Measurements from ENCODE around the gene PLGRKT. TPM values are rescaled to one million over a fixed set of nuclear protein-coding genes. Genes with fewer than 3 reads are reported as not detected.
"Not testable (repeated sequence)": the region's sequence is repeated elsewhere in the genome, so short reads cannot be mapped to it uniquely, and the experiment has no call there.

The PLGRKT gene
- total RNA-seq, 1 experiment from 2014 or later: 22.0 TPM

DNA sequence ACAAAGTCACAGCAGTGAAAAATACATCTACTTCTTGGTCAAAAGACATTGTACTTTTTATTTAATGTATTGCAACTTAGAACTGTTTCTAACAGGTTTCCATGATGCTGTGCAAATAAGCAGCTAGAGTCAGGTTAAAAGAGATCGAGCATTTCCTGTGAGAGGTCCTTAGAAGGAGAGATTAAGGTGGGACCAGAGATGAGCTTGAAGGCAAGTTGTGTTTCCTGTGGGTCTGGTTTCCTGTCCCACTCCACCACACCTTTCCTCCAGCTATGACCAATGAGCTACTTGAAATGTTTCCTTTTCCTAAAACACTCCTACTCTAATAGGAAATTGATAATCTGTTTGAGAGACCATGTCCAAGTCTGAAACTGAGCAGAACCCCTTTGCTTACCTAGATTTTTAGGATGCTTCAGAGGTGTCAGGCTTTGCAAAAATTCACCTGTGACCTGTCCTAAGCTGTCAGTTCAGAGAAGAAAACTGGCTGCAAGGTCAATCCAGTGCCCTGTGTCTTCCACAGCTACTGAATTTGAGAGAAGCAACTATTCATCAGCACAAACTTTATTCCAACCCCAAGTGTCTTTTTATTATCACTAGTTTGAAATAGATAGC is 85.0 kb downstream of the PLGRKT start:
- no peak overlapping the region for H3K4me3 ChIP-seq
- H3K4me2 ChIP-seq: no peak overlapping the region
- no TSS peak for BruUV-seq (replicated peaks)
- DNase-seq: no peak
- no peaks in the 10 kb centered on the region for H3K36me3 ChIP-seq (ENCODE audit: low read depth)
- ChIA-PET POLR2A (ENCODE audit: unreplicated experiment) (no interaction called here), CTCF (no interaction called here)
- H4K20me1 ChIP-seq (ENCODE audit: insufficient read depth): no peaks in the 10 kb centered on the region
- H3K27me3 ChIP-seq (ENCODE audit: insufficient read depth, low read depth): no peaks in the 10 kb centered on the region
- H3K27ac ChIP-seq: no peak overlapping the region
- H3K9me3 ChIP-seq (ENCODE audit: insufficient read depth, low read depth): no peaks in the 10 kb centered on the region
- H3K79me2 ChIP-seq (ENCODE audit: low read depth): no peaks in the 10 kb centered on the region
- H2AFZ ChIP-seq: no peak overlapping the region
- H3K9me2 ChIP-seq (ENCODE audit: insufficient read depth): no peaks in the 10 kb centered on the region
- H3F3A ChIP-seq (ENCODE audit: insufficient read depth, low read depth): no peaks in the 10 kb centered on the region
- intact Hi-C loops (cut with micrococcal nuclease; ENCODE audit: unreplicated experiment): no loop called here
- TF ChIP-seq, protein P1, sequence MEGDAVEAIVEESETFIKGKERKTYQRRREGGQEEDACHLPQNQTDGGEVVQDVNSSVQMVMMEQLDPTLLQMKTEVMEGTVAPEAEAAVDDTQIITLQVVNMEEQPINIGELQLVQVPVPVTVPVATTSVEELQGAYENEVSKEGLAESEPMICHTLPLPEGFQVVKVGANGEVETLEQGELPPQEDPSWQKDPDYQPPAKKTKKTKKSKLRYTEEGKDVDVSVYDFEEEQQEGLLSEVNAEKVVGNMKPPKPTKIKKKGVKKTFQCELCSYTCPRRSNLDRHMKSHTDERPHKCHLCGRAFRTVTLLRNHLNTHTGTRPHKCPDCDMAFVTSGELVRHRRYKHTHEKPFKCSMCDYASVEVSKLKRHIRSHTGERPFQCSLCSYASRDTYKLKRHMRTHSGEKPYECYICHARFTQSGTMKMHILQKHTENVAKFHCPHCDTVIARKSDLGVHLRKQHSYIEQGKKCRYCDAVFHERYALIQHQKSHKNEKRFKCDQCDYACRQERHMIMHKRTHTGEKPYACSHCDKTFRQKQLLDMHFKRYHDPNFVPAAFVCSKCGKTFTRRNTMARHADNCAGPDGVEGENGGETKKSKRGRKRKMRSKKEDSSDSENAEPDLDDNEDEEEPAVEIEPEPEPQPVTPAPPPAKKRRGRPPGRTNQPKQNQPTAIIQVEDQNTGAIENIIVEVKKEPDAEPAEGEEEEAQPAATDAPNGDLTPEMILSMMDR (conservative IDR thresholded peaks at IDR 0.05): no peak
- TF ChIP-seq EZH2 (IDR thresholded peaks at IDR 0.05; ENCODE audit: low read depth): no peak
- no peaks in the 10 kb centered on the region for H3K4me1 ChIP-seq (replicated peaks; ENCODE audit: insufficient read depth)

DNA sequence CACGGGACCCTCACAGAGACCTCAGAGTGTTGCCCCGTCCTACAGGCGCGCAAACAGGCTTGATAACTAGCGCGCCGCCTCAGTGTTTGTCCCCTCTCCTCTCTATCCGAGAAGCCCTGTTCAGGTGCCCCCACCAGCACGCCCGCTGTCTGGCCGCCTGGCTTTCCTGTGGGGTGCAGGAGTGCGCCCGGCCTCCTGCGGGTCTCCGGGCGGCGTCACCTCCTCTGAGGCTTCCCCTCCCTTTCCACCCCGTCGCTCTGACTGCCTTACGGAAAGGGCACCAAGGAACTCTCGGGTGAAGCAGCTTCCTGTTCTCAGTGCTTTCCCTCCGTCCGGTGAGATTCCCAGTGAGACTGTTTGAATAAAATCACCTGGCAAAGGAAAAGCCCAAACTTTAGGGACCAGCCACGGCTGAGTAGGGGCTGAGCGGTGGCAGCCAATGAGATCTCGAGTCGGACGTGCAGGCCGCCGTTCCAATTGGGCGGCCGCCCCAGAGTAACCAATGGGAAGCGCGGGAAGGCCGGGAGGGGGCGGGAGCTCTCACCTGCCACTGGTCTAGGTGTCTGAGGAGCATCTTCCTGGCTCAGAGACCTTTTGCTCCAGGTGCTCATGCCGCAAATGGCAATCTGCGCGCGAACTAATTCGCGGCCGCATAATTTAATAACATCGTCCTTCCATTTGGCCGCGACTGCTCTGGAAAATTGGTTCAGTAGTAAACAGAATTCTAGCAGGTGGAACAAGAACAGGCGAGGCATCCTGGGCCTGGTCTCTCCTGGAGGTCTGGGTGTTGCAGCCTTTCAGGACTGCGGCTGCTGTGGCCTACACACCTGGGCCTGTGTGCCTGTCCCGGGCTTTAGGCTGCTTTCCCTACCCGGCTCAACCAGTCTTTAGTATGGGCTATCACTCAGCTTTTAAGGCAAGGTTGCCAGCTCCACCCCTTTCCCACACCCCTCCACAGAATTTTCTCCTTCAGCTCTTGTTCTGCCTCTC is 98.4 kb downstream of the PLGRKT start, which contains the start of gene RLN1:
Gene RLN1, minus strand, starts transcription at position 885 of the 990 bp plus-strand sequence. Its CDS starts 130 bp downstream, at position 755.
- H3K36me3 ChIP-seq (ENCODE audit: low read depth); H3K9me3 ChIP-seq (ENCODE audit: insufficient read depth, low read depth); POLR2A ChIA-PET (ENCODE audit: unreplicated experiment); CTCF ChIA-PET; intact Hi-C loops (cut with micrococcal nuclease; ENCODE audit: unreplicated experiment); H3F3A ChIP-seq (ENCODE audit: insufficient read depth, low read depth); H3K27me3 ChIP-seq (ENCODE audit: insufficient read depth, low read depth); H3K4me1 ChIP-seq (replicated peaks; ENCODE audit: insufficient read depth); H4K20me1 ChIP-seq (ENCODE audit: insufficient read depth); H3K27ac ChIP-seq; H3K4me3 ChIP-seq; H3K79me2 ChIP-seq (ENCODE audit: low read depth); H3K9me2 ChIP-seq (ENCODE audit: insufficient read depth): not testable (repeated sequence)
- Histone ChIP-seq H3K4me2 (peak within 1 kb of the TSS; percentile 62), H2AFZ (peak within 1 kb of the TSS; percentile 76; the same call in 1 of the 2 replicates)
- BruUV-seq (replicated peaks): TSS peak; percentile 92
- DNase-seq: peak in 1 of 2 experiments; percentile 8

DNA sequence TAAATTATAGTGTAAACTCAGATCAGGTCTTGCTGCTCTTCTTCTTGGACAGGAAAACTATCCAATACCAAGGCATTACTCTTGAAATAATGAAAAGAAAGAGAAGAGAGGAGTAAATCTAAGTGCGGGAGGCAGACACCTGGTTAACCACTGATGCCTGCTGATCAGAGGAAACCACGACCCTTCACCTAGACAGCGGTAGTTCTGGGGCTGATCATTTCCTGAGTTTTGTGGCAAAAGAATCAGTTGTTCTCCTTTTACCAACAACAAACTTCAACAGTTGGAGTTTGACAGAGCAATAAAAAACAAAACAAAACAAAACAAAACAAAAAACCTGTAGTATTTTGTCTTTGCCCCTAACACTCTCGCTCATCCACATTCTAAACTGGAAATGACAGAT is 101.0 kb downstream of the PLGRKT start:
- H4K20me1 ChIP-seq (ENCODE audit: insufficient read depth): no peaks in the 10 kb centered on the region
- TF ChIP-seq, protein P1 (conservative IDR thresholded peaks at IDR 0.05): no peak
- no peak for TF ChIP-seq EZH2 (IDR thresholded peaks at IDR 0.05; ENCODE audit: low read depth)
- H3K27ac ChIP-seq: no peak overlapping the region
- intact Hi-C loops (cut with micrococcal nuclease; ENCODE audit: unreplicated experiment): no loop called here
- H3K27me3 ChIP-seq (ENCODE audit: insufficient read depth, low read depth): no peaks in the 10 kb centered on the region
- no TSS peak for BruUV-seq (replicated peaks)
- H3K9me2 ChIP-seq (ENCODE audit: insufficient read depth): no peaks in the 10 kb centered on the region
- H2AFZ ChIP-seq: no peak overlapping the region
- H3K4me3 ChIP-seq: no peak overlapping the region
- CTCF ChIA-PET: no interaction called here
- H3K4me1 ChIP-seq (replicated peaks; ENCODE audit: insufficient read depth): no peaks in the 10 kb centered on the region
- no peaks in the 10 kb centered on the region for H3K36me3 ChIP-seq (ENCODE audit: low read depth)
- POLR2A ChIA-PET (ENCODE audit: unreplicated experiment): interaction anchor here (0.7 kb wide), 1 partner anchor 193 kb away, joined by 3 read pairs; no protein-coding TSS in a partner anchor
- H3K79me2 ChIP-seq (ENCODE audit: low read depth): no peaks in the 10 kb centered on the region
- no peak for DNase-seq
- H3K4me2 ChIP-seq: no peak overlapping the region
- H3F3A ChIP-seq (ENCODE audit: insufficient read depth, low read depth): no peaks in the 10 kb centered on the region
- H3K9me3 ChIP-seq (ENCODE audit: insufficient read depth, low read depth): no peaks in the 10 kb centered on the region

DNA sequence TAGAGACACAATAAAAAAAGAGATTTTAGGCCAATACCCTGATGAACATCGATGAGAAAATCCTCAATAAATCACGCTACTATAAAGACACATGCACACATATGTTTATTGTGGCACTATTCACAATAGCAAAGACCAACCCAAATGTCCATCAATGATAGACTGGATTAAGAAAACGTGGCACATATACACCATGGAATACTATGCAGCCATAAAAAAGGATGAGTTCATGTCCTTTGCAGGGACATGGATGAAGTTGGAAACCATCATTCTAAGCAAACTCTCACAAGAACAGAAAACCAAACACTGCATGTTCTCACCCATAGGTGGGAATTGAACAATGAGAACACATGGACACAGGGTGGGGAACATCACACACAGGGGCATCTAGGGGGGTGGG is 106.4 kb downstream of the PLGRKT start:
- POLR2A ChIA-PET (ENCODE audit: unreplicated experiment); H3K4me3 ChIP-seq; H3K4me1 ChIP-seq (replicated peaks; ENCODE audit: insufficient read depth); H3K9me2 ChIP-seq (ENCODE audit: insufficient read depth); H3F3A ChIP-seq (ENCODE audit: insufficient read depth, low read depth); DNase-seq; H3K36me3 ChIP-seq (ENCODE audit: low read depth); H3K4me2 ChIP-seq; H3K27ac ChIP-seq; H3K79me2 ChIP-seq (ENCODE audit: low read depth); intact Hi-C loops (cut with micrococcal nuclease; ENCODE audit: unreplicated experiment); H4K20me1 ChIP-seq (ENCODE audit: insufficient read depth); BruUV-seq (replicated peaks); H2AFZ ChIP-seq; H3K9me3 ChIP-seq (ENCODE audit: insufficient read depth, low read depth); H3K27me3 ChIP-seq (ENCODE audit: insufficient read depth, low read depth); CTCF ChIA-PET: not testable (repeated sequence)

All from PC-9 (cell line).